Heart left ventricle (tissue), 13 donors: Measurements from ENCODE around the gene HPN.

Source experiments
- POLR2A ChIP-seq, 2 donors: fragments of 450-650 bp; IDR thresholded peaks; one replicate each; pipeline ENCODE4 v1.6.1; 2017; ENCODE audit warnings: antibody characterized with exemption in 2 of 2, mild to moderate bottlenecking in 2 of 2, moderate library complexity in 2 of 2
- TF ChIP-seq, protein P1 (sequence below), 12 donors: fragments of 200-600 bp; sonication (generic) in 4 of 12; IDR thresholded peaks; one replicate each; pipeline versions ENCODE4 v1.5.0 to v1.8.0; 2018 to 2022; ENCODE audit warnings: antibody characterized with exemption in 12 of 12, mild to moderate bottlenecking in 5 of 12
- donor health status: ischemic (EF 13 %, LVEDD 7.1; RV severe dilation, severe dysfunction).
- donor health status: DM: no; HTN: yes; CAD: no.
- donor health status: DM: no; HTN: no; CAD: no.
- donor health status: ischemic (EF 25% LVEDD 6.9; RV normal size, moderate dysfunction).
- donor health status: ischemic (EF 25% LVEDD 5.7; RV mildly dilated, moderate dysfunction).
- donor health status: ischemic (EF 35%, LVEDD 5.7; RV mildly dilated, moderate dysfunction).
- donor health status: nonischemic (EF 11% LVEDD 7.7; RV severe dilation, severe dysfunction).
- donor health status: DM: yes; HTN: yes; CAD: no.
- donor health status: PGD.
- donor health status: ischemic (EF 29% LVEDD 5.4; RV normal size, mild dysfunction).
- donor health status: nonischemic (EF 23%, LVEDD 6.1; RV moderate dilation, normal function).

DNA sequence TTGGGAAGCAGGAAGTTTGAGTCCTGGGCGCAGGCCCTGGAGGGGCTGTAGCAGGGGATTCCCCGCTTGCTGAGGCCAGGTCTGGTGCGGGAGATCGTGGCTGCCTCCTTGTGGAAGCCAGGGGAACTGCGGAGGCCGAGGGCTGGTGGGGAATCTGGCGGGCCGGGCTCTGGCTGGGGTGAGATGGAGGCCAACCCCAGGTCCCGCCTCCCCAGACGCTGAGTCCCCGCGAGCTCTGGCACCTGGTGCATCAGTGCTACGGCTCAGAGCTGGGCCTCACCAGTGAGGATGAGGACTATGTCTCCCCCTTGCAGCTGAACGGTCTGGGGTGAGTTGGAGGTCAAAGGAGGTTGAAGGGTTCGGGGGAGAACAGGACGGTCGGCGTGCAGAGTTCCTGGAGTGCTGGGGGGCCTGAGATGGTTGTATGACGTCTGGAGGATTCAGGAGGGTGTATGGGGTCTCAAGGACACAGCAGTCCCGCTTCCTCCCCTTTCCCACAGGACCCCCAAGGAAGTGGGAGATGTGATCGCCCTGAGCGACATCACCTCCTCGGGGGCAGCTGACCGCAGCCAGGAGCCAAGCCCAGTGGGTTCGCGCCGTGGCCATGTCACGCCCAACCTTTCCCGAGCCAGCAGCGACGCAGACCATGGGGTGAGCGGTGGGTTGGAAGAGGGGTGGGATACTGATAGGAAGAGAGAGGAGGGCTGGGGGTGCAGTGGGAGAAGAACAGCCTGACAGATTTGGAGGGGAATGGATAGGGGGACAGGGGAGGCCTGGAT is 28.3 kb upstream of the HPN start:
- TF ChIP-seq, protein P1, sequence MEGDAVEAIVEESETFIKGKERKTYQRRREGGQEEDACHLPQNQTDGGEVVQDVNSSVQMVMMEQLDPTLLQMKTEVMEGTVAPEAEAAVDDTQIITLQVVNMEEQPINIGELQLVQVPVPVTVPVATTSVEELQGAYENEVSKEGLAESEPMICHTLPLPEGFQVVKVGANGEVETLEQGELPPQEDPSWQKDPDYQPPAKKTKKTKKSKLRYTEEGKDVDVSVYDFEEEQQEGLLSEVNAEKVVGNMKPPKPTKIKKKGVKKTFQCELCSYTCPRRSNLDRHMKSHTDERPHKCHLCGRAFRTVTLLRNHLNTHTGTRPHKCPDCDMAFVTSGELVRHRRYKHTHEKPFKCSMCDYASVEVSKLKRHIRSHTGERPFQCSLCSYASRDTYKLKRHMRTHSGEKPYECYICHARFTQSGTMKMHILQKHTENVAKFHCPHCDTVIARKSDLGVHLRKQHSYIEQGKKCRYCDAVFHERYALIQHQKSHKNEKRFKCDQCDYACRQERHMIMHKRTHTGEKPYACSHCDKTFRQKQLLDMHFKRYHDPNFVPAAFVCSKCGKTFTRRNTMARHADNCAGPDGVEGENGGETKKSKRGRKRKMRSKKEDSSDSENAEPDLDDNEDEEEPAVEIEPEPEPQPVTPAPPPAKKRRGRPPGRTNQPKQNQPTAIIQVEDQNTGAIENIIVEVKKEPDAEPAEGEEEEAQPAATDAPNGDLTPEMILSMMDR (IDR thresholded peaks at IDR 0.05): peak; percentile 96 to 99 (median 97)
- TF ChIP-seq POLR2A (IDR thresholded peaks at IDR 0.05): peak in 1 of 2 donors; percentile 19
